HG03342 (cell line): ENCODE data around the gene CDC42BPA.
"Not testable (repeated sequence)": the region's sequence is repeated elsewhere in the genome, so short reads cannot be mapped to it uniquely, and the experiment has no call there.

Source experiments
- ATAC-seq: cut with Tn5 transposase; IDR thresholded peaks from one replicate; pipeline ENCODE4 v1.9.1; 2021; ENCODE audit warnings: mild to moderate bottlenecking, moderate library complexity; ENCODE audit not compliant: unreplicated experiment

The CDC42BPA gene

DNA sequence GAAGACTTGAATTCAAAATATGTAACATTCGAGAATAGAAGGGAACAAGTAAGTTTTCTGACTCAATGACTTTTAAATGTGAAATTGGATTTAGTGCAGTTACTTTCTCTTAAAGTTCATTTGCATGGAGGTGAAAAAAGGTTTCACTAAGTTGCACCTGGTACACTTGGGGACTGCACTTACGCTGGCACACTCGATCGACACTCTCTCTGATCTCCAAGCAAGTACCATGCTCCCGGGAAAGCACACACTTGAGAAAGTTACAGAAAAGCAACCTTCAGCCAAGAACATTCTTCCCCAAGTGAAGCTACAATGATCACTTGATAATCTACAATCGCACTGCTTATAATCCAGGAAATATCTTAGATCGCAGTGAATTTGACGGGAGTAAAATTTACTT, 315.1 kb downstream of the CDC42BPA start:
- ATAC-seq = no peak

DNA sequence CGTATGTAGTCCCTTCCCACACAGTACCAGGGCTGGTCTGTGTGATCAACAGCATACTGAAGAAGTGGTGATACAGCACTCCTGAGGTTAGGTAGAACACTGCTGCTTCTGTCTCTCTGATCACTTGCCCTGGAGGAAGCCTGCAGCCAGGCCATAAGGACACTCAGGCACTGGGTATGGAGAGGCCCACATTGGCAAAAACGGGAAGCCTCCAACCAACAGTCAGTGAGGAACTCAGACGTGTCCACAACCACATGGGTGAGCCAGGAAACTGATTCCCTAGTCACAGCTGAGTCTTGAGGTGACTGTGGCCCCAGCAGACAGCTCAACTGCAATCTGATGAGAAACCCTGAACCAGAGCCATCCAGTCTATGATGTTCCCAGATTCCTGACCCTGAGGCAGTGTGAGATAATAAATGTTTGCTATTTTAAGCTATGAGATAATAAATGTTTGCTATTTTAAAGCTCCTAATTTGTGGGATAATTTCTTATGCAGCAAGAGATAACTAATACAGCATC, 315.7 kb downstream of the CDC42BPA start:
- ATAC-seq = no peak

DNA sequence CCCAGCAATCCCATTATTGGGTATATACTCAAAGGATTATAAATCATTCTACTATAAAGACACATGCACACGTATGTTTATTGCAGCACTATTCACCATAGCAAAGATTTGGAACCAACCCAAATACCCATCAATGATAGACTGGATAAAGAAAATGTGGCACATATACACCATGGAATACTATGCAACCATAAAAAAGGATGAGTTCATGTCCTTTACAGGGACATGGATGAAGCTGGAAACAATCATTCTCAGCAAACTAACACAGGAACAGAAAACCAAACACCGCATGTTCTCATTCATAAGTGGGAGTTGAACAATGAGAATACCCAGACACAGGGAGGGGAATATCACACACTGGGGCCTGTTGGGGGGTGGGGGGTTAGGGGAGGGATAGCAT, 318.7 kb downstream of the CDC42BPA start:
- not testable (repeated sequence) for ATAC-seq

DNA sequence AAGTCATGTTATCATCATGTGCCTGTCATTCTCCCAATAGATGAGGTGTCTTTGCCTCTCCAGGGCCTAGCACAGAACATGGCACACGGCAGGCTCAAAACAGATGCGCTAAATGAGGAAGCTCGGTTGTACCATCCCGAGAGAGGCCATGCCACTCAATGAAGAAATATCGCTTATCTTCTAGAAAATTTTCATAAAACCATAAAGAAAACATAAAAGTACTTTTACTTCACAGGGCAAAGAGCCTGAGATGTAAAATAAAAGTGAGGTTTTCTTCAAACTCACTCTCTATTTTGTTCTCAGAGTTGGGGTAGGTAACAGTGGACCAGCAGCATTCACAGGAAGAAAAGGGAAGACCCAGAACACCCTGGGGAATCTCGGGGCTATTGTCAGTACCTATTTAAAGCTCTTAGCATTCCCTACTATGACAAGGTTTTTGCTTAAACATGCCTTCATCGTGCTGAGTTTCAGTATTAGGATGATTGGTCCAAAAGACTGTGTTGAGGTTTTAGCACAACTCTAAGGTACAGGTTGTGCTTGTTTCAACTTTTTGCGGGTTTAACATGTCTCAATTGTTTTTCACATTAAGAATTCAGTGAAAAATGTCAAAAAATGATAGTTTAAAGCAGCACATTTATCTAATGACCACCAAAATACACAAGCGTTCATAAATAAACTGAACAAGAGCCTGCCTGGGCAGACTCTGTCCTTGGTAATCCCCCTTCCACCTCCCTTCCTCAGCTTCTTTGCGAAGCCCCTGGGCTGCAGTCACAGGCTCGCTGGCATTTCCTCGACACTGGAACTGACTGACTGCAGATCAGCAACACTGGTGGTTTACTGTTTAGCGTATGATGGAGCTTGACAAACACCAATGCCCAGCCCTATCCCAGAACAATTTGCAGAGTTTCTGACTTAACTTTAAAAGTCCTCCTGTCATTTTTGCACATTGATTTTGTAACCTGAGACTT, 322.6 kb downstream of the CDC42BPA start:
- ATAC-seq = peak; percentile 99

DNA sequence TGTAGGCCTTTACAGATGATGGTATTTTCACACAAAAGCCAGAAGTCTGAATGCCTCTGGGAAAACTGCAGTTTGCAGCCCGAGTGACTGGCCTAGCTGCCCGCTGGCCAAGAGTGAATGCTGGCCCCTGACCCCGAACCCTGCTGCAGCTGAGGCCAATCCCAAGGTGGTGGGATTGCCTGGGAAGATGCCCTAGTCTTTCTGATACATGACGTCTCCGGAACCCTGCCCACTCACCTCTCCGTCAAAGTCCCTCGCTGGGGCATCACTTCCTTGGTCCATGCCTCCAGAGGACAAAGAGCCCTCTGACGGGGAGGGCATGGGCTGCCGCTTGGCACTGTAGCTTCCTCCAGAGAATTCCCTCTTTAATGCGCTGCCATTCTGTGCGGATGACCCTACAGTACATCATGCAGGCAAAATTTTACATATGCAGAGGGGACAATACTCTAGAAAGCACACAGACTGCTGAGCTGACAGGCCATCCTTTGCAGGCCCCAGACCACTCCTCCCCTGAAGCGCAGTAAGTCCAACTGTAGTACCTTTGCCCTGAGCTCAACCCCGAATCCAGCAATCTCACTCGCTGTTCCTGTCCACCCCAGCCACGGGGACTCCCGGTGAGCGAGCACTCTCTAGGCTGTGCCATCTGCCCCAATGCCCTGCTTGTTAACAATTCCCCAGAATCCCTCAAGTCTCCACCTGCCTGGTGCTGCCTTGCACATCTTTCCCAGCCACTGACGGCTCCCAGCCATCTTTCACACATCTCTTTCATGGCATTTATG, 323.5 kb downstream of the CDC42BPA start:
- ATAC-seq = no peak

DNA sequence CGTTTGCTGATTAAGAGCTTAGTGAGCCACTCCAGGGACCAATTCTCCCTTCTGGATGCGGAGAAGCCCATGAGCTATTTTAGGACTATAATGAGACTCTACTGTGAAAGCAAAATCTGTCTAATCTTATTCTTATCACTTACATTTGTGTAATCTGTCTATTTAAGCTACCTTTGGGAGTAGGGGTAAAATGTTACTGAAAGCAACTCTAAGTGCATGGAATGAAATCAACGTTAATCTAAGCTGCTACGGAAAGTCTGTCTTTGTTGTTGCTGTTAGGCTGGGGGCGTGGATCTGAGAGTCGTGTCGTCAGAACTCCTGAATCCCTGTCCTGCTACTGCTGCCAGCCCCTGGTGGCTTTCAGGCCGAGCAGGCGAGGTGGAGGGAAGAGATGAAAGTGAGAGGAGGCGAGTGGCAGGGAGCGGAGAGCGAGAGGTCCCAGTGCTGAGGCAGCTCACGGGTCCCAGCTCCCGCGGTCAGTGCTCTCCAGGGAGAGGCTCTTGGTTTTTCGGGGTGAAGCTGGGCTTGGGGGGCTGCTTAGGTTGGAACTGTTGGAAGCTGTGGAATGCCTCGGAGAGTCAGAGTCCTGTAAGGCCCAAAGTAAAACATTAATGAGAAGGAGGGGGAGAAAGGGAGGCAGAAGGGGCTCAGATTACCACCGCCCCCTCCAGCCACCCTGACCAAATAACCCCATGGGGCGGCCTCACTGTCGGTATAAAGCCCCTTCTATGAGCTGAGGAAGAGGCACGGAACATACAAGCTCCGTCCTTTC, 324.3 kb downstream of the CDC42BPA start:
- ATAC-seq = no peak

DNA sequence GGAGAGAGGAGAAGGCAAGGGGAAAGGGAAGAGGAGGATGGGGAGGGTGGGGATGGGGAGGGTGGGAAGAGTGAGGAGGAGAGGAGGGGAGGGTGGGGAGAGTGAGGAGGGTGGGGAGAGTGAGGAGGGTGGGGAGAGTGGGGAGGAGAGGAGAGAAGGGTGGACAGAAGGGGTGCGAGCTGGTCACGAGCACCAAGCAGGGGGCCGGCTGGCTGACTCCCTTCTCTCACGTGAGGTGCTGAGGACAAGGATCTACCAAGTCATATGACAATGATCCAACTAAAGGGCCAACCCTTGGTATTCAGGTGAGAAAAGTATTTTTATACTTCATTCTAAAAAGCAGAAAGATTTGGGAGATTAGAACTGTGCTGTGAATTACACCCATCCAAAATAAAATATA, 326.4 kb downstream of the CDC42BPA start:
- no peak for ATAC-seq

DNA sequence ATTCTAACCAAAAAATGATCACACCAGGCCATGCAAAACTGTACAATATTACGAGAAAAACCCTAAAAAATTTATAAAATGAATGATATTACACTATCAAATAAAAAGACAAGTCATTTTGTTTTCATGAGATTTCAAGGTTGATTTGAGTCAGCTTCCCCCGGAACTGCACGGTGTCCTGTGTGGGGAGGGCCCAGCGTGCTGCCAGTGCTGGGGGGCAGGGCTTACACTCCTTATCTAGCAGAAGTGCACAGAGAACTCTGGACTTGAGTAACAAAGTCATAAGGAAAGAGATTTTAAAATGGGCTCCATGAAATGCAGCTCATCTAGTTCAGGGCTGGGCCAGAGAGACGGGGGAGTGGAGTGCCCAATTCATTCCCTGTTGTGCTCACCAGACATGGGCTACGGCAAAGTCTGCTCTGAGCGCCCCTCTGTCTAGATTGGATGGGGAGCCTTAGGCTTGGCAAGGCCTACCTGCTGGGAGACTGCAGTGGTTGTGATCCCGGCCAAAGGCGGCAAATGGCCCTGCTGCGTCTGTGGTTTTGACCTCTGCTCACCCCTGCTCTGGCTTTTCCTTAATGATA, 328.1 kb downstream of the CDC42BPA start:
- peak; percentile 67 for ATAC-seq

DNA sequence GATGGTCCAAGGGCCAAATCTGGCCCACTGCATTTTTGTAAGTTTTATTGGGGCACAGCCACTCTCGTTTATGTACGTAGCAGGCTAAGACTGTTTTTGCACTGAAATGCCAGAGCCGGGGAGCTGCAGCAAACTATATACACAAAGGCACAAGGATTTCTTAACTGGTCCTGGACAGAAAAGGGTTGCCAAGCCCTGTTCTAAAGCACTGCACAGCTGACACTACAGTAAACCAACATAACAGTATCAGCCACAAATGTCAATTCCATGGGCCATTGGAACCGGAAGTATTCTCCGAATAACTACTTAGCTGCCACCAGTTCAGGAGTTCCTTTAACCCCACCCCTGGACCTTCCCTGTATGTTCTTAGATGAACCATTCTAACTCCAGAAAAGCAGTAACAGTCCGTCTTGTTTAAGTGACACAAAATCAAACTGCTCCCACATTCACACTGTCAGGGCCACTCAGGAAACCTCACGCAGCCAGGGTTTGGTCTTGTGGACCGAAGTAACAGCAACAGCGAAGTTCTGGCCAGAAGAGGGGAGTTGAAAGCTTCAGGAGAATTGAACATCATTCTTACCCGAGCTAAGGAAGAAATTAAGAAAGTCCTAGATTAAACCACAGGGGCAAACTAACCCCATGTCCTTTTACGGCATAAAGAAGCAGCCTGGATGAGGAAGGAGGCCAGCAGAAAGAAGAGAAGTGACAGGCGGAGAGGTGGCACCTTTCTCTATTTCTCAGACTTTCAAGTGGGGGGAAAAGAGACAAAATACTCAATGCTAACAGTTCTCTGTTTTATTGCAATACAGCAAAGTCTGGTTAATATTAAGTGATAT, 329.0 kb downstream of the CDC42BPA start:
- ATAC-seq = no peak

DNA sequence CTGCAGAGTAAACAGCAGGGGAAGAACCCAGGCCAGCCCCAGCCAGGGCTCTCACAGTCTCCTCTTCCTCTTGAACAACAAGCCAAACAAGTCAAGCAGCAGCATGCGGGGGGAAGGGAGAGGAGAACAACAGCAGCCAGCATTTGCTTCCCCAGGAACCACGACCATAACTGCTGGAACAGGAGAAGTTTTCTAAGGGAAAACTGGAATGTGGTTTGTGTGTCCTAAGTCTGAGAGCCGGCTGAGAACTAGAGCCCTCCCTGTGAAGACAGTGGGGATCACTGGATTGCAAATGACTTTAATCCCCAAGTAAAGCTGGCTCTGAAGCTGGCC, 330.0 kb downstream of the CDC42BPA start:
- ATAC-seq = no peak

DNA sequence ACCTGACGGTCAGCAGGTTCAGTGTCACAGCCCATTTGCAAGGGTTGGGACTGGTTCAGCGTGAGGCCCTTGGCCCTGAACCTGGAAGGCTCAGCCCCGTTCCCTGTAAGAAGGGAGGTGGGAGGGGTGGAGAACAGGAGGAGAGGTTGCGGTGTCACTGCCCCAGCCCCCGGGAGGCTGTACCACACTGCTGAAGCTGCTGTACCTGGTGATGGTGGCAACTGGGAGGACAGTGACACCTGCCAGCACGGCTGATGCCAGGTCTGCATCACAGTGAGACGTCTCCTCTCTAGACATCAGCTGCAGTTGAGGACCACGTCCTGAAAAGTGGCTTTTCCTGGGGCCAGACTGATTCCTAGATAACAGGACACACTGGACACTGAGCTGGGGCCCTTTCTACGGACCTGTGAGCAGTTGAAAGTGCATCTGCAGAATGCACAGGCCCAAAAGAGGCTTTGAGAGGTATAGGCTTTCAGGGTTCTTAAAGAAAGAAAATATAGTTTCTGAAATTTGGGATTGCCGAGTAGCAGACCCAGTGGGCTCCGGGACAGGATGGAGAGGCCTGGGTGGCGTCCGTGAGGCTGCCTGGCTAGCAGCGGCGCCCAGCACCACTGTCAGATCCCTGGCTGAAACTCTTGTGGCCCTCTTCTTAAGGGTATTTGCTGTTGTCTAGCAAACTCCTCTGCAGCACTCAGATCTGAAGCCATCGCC, 330.5 kb downstream of the CDC42BPA start:
- ATAC-seq = no peak

DNA sequence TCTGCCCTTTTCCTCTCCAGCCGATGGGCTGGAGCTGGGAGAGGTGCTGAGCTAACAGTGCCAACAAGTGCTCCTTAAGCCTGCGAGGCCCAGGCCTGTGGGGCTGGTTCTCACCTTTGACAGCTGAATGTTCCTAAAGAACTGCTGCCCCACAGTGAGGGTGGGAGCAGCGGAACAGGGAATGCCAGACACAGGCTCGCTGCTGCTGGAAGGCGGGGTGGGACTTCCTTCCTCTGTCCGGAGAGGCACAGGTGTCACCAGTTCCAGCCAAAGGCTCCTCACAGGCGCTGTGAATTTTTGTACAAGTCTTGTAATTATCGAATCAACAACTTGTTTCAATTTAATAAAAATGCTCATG, 331.1 kb downstream of the CDC42BPA start:
- ATAC-seq = no peak

DNA sequence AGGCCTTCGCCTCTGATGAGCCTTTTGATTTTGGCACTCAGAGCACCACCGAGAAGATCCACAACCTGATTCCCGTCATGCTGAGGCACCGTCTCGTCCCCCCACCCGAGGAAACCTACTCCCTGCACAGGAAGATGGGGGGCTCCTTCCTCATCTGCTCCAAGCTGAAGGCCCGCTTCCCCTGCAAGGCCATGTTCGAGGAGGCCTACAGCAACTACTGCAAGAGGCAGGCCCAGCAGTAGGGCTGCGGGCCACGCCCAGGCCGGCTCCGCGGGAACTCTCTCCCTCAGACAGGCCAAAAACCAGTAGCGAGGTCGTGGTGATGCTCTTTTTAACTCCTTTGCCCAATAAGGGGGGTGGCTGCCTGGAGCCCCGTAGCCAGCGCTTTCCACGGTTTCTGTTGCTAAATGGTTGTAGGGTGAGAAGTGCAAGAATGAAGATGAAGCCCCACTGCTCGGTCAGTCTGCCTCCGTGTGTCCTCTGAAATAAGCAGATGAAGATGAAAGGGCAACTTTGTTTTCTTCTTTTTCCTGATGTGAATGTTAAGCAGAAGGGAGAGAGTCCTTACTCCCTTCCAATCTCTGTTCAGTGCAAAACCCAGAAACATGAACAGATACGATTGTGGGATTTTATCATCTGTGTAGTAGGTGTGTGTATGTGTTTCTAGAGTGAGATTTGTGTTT, 331.7 kb downstream of the CDC42BPA start:
- ATAC-seq = no peak

DNA sequence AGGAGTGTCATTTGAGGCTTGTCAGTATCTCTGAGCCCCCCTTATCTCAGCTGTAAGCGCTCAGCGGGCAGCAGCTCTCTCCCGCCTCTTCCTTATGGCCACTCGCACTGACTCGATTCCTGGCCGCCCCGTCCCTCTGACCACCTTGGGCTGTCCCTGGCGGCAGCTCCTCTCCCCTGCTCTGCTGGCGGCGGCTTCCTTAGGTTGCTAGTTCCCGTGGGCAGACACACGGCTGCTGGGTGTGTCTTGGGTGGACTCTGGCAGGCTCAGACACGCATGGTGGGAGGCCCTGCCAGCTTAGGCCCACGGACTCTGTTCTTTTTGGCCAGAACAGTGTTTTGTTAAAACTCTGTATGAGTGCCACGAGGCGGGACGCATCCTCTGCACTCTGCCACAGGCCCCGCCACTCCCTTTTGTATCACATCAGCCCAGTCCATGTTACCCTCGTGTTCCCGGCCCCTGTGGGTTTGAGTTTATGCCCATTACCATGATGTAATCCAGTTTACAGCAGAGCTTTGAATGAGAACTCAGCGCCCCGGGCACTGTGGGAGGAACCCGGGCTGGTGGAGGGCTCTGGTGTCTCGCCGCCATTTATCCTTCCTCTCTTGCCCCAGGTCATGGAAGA, 332.3 kb downstream of the CDC42BPA start:
- no peak for ATAC-seq

DNA sequence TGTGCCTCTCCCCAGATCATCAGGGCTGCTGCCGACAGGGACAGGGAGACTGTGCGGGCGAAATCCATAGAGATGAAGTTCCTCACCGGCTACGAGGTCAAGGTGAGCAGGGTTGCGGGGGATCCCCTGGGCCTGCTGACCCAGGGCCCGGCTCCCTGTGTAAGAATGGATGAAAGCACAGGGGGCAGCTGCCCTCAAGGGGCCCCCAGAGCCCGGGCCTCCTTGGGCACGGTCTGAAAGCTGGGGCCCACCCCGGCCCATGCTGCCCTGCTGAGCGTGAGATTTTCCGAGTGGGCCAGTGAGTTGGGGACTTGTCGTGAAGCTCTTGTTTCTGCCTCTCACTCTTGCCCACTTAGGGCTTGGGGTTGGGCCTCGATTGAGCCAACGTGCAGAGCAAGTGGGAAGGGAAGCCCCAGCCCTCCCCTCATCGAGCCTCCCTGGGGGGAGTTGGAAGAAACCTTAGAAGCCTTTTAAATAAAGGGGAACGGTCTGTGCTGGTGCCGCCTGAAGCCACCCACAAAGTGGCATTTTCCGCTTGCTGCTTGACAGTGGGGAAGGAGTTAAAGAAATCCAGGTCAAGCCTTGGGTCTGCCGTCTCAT, 333.0 kb downstream of the CDC42BPA start:
- ATAC-seq = no peak

DNA sequence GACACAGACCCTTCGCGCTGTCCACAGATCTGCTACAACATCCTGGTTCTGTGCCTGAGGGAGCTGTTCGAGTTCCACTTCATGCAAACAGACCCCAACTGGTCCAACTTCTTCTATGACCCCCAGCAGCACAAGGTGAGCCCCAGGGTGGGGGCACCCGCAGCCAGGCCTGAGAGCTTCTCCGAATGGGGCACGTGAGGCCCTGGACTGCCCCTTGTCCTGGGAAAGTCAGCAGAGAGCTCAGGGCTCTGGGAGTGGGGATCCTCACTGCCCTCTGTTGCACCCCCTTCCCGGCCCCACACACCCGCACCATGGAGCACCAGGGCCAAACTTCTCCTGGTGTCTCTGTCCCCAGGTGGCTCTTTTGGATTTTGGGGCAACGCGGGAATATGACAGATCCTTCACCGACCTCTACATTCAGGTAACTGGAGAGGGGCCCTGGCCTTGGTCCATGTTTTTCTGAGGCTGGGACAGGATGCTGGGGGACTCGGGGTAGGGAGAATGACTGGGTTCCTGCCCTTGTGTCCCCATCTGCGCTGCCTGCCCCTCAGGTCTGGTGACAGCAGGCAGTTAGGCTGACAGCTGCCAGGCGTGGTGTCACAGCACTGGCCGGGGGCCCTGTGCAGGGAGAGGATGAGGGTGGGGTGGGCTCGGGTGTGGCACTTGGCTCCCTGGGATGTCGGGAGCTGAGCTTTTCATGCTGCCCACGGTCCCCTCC, 333.6 kb downstream of the CDC42BPA start:
- ATAC-seq = no peak

DNA sequence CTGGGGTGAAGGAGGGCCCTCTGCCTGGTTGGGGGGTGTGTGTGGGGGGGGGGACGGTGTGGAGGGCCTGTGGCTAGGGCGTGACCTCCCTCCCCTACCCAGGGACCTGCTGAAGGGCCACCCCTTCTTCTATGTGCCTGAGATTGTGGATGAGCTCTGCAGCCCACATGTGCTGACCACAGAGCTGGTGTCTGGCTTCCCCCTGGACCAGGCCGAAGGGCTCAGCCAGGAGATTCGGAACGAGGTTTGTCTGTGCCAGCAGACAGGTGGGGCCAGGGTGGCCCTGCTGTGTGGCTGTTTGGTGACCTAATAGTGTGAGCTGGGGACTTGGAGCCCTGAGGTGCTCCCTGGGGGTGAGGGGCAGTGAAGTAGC, 334.3 kb downstream of the CDC42BPA start:
- ATAC-seq = no peak
